OCI-M2 (cell line): ENCODE measurements around the gene LAG3.

ENCODE experiments used
- DNase-seq: peaks from one replicate; lab custom pipeline; 2025; ENCODE audit not compliant: unreplicated experiment; lab: John Stamatoyannopoulos, UW

Gene LAG3

GRCh38 chr12:6787309-6787708 is 15.0 kb downstream of the LAG3 start:
- DNase-seq, result no peak

DNA sequence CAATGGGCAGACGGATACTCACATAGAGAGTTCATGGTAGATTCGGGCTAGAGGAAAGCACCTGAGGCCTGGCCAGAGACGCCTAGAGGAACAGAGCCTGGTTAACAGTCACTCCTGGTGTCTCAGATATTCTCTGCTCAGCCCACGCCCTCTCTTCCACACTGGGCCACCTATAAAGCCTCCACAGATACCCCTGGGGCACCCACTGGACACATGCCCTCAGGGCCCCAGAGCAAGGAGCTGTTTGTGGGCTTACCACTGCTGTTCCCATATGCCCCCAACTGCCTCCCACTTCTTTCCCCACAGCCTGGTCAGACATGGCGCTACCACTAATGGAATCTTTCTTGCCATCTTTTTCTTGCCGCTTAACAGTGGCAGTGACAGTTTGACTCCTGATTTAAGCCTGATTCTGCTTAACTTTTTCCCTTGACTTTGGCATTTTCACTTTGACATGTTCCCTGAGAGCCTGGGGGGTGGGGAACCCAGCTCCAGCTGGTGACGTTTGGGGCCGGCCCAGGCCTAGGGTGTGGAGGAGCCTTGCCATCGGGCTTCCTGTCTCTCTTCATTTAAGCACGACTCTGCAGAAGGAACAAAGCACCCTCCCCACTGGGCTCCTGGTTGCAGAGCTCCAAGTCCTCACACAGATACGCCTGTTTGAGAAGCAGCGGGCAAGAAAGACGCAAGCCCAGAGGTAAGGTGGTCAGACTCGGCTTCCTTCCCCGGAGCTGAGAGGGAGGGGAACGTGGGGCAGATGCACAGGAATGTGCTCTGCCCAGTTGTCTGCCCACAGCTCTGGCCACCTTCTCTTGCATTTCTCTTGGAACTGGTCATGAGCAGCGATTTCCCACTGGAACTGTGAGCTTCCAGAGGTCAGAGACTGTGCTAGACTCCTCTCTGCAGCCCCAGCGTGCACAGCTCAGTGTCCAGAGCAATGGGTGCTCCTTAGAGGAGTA is 16.9 kb downstream of the LAG3 start, which contains the start of gene CD4:
CD4 (plus strand) TSS at position 557 of the 953 bp plus-strand sequence. CDS start 10,611 bp downstream, outside the sequence.
- no peak for DNase-seq

- DNase-seq, result no peak
These were observed 18.3 kb downstream of the LAG3 start for GRCh38 chr12:6790496-6791150.

DNA sequence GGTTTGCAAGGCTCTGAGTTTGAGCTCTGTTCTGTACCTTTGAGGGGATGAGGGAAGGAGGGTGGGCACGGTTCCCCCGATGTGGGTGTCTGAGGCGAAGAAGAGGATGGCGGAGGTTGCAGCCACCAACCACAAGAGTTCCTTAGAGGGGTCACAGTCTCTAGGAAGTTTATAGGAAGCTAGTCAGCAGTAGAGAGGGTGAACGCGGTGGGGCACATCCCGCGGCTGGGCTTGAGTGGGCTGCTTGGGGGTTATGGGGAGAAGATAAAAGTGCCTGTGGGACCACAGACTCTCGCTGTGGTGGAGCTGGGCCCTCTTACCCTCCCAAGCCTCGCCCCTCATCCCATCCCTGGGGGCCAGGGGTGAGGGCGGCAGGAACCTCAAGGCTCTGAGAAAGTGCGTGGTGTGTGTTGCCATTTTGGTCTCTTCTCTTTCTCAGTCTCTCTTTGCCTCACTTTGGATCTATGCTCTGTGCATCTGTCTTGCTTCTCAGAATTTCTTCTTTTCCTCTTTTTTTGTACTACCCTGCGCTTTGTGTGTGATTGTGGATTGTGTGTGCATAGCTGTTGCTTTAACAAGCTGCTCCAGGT is 19.7 kb downstream of the LAG3 start:
- DNase-seq, result no peak

- no peak for DNase-seq
These were observed 20.3 kb downstream of the LAG3 start for GRCh38 chr12:6792522-6793201.

GRCh38 chr12:6795088-6795487 is 22.8 kb downstream of the LAG3 start:
- no peak for DNase-seq

DNA sequence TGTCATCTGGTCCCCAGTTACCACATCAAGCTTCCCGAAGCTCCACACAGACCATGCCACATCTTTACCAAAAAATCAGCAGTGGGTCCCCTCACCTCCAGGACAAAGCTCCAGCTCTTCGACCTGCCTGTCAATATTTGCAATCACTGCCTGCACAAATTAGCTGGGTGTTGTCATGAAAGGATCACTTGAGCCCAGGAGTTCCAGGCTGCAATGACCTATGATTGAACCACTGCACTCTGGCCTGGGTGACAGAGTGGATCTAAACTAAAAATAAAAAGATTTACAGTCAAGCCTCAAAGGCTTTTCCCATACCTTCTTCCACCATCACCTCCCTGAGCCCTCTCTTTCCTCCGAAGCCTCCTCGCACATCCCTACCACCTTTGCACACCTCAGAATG is 24.3 kb downstream of the LAG3 start:
- DNase-seq, result no peak

DNA sequence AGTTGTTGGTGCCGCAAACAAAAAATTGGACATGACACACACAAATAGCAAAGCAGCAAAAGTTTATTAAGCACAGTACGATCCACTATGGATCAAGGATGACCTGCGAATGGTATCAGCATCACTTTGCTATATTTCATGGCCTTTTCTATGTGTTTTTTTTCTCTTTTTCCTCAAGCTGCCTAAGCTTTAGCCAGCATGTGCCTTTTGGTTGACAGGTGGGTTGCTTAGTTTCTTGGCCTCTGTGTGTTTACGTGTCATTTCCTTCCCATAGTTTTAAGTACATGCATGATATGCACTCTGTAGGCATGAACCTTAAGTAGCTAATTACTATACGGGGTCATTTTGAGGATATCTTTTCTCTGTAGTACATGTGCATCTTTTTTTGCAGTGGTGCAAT is 26.8 kb downstream of the LAG3 start:
- no peak for DNase-seq

DNA sequence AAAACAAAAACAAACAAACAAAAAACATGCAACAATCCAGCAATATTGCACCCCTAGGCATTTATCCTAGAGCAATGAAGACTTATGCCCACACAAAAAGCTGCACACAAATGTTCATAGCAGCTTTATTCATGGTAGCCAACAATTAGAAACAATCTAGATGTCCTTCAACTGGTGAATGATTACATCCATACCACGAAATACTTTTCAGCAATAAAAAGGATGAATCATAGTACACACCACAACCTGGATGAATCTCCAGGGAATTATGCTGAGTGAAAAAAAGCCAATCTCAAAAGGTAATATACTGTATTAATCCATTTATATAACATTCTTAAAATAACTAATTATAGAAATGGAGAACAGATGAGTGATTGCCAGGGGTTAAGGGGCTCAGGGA is 34.9 kb downstream of the LAG3 start:
- no peak for DNase-seq

- no peak for DNase-seq
These were observed 36.7 kb downstream of the LAG3 start for GRCh38 chr12:6809056-6809455.

DNA sequence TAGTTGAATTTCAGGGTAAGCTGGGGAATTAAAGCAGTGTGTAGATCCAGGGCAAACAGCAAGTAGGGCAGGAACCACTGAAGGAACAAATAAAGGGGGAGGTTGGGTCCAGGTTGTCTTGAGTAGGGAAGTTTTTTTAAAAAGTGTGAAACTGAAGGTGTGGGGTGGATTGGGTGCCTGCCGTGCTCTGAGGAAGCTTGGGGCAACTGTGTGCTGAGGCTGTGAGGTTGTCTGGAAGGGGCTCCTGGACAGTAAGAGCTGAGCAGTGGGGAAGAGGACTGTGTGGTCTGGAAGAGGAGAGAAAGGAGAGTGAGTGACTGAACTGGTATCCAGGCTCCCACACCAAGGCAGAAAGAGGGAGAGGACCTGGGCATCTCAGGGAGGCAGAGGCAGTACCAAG is 38.4 kb downstream of the LAG3 start:
- no peak for DNase-seq

DNA sequence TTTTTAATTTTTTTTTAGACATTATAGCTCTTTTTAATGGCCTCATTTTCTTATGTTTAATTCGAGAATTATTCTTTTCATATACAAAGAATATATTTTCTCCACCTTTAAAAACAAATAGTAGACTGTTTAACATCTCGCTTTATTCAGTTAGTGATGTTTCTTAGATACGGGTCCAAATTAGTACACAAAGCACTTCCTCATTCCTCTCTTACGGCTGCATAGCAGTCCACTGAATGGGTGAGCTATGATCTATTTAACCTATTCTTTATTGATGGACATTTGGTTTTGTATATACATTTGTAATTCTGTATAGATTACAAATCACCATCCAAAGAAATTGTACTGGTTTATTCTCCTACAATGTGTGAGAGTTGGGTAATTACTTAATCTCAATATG is 41.0 kb downstream of the LAG3 start:
- no peak for DNase-seq

DNA sequence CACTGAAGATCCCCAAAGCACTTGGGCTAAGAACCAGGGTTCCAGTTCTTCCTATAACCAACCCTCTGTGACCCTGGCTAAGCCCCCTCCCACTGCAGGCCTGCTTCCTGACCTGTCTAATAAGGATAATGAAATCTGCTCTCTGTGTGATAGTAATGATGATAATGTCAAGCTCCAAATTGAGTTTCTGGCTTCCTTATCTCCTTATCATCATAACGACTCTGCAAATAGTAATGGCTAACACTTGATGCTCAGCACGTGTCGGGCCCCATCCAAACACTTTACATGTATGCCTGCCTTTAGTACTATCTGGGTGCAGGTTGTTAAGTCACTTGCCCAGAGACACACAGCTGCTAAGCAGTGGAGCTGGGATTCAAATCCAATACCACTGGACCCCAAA is 44.3 kb downstream of the LAG3 start:
- no peak for DNase-seq

DNA sequence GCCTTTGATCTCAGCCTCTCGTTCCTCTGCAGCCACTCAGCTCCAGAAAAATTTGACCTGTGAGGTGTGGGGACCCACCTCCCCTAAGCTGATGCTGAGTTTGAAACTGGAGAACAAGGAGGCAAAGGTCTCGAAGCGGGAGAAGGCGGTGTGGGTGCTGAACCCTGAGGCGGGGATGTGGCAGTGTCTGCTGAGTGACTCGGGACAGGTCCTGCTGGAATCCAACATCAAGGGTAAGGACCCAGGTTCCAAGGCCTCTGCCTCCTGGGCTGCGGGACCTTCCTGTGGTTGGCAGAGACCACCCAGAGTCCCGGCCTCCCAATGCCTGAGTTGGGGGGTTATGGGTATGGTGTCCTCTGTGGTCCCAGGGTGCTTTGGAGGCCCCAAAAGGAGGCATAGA is 44.8 kb downstream of the LAG3 start:
- no peak for DNase-seq

DNA sequence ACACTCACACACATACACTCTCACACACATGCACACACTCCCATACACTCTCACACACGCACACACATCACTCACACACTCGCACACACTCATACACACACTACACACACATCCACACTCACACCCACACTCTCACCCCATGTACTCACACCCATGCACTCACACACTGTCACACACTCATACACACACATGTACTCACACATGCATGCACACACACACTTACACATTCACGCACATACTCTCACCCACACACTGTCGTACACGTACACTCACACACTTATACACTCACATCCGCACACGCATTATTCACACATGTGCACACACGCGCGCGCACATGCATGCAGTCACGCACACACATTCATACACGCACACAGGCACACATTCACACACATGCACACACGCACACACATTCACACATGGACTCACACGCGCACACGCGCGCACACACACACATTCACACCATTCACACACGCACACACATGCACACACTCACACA is 45.4 kb downstream of the LAG3 start:
- DNase-seq, result no peak

GRCh38 chr12:6818222-6818621 is 45.9 kb downstream of the LAG3 start:
- DNase-seq, result no peak

- DNase-seq, result no peak
These were observed 46.3 kb downstream of the LAG3 start for GRCh38 chr12:6818645-6819044.

- no peak for DNase-seq
These were observed 47.0 kb downstream of the LAG3 start for GRCh38 chr12:6819106-6820030.

- DNase-seq, result no peak
These were observed 47.8 kb downstream of the LAG3 start for GRCh38 chr12:6820166-6820565.
